Neural progenitor cell (in vitro differentiated cells): ENCODE measurements around the gene PMVK. TPM values are rescaled to one million over a fixed set of nuclear protein-coding genes. Genes with fewer than 3 reads are reported as not detected.
A peak's percentile ranks its signal among the peaks of the same experiment; 100 is the strongest.
"Not testable (repeated sequence)": the region's sequence is repeated elsewhere in the genome, so short reads cannot be mapped to it uniquely, and the experiment has no call there.

Experiments used
- DNase-seq: peaks from one replicate; pipeline ENCODE4 v3.0.0-alpha.2; 2016; ENCODE audit warnings: low spot score
- H2AFZ ChIP-seq: fragments of 200-600 bp; sonication (generic); replicated peaks from 2 replicates; pipeline ENCODE4 v1.6.1; 2016; ENCODE audit warnings: antibody characterized with exemption
- H3F3A ChIP-seq: fragments of 200-600 bp; sonication (generic); 2 replicates; pipeline ENCODE4 v1.6.1; 2016; ENCODE audit warnings: antibody characterized with exemption, low read depth
- H3K27ac ChIP-seq: fragments of 200-600 bp; sonication (generic); 2 replicates; pipeline ENCODE4 v1.5.1; 2016; ENCODE audit warnings: mild to moderate bottlenecking
- H3K27me3 ChIP-seq: fragments of 200-600 bp; sonication (generic); 2 replicates; pipeline ENCODE4 v1.6.1; 2016; ENCODE audit warnings: mild to moderate bottlenecking, moderate library complexity
- H3K36me3 ChIP-seq: fragments of 200-600 bp; sonication (generic); 2 replicates; pipeline ENCODE4 v1.5.1; 2016
- H3K4me1 ChIP-seq: fragments of 200-600 bp; sonication (generic); 2 replicates; pipeline ENCODE4 v1.6.1; 2016; ENCODE audit warnings: mixed run types
- H3K4me2 ChIP-seq: fragments of 200-600 bp; sonication (generic); 2 replicates; pipeline ENCODE4 v1.6.1; 2016
- H3K4me3 ChIP-seq: fragments of 200-600 bp; sonication (generic); 2 replicates; pipeline ENCODE4 v1.5.1; 2016
- H3K79me2 ChIP-seq: fragments of 200-600 bp; sonication (generic); 2 replicates; pipeline ENCODE4 v1.6.1; 2016; ENCODE audit warnings: low read depth
- H3K9ac ChIP-seq: fragments of 200-600 bp; sonication (generic); 2 replicates; pipeline ENCODE4 v1.6.1; 2016
- H3K9me3 ChIP-seq: fragments of 200-600 bp; sonication (generic); 2 replicates; pipeline ENCODE4 v1.5.1; 2016; ENCODE audit warnings: low read depth
- H4K20me1 ChIP-seq: fragments of 200-600 bp; sonication (generic); 2 replicates; pipeline ENCODE4 v1.6.1; 2016; ENCODE audit warnings: low read depth
- H3K27ac Mint-ChIP-seq: 3 replicates; pipeline ENCODE4 v1.8.0; 2021; ENCODE audit warnings: mixed read lengths
- H3K27me3 Mint-ChIP-seq: 2 replicates; pipeline ENCODE4 v1.8.0; 2022; ENCODE audit warnings: low read depth, mild to moderate bottlenecking, inconsistent platforms, moderate library complexity, mixed read lengths; ENCODE audit not compliant: insufficient read depth
- H3K36me3 Mint-ChIP-seq: 3 replicates; pipeline ENCODE4 v1.8.0; 2021; ENCODE audit warnings: mixed read lengths
- H3K4me1 Mint-ChIP-seq: 3 replicates; pipeline ENCODE4 v1.8.0; 2021; ENCODE audit warnings: mixed read lengths
- H3K4me3 Mint-ChIP-seq: 3 replicates; pipeline ENCODE4 v1.8.0; 2021; ENCODE audit warnings: mild to moderate bottlenecking, moderate library complexity, mixed read lengths
- H3K9me3 Mint-ChIP-seq: 3 replicates; pipeline ENCODE4 v1.8.0; 2020; ENCODE audit warnings: mixed read lengths
- EZH2 ChIP-seq: fragments of 200-600 bp; sonication (generic); IDR thresholded peaks from 2 replicates; pipeline ENCODE4 v1.6.1; 2017; ENCODE audit warnings: antibody characterized with exemption, mild to moderate bottlenecking, moderate library complexity
- EZH2phosphoT487 ChIP-seq: fragments of 200-600 bp; sonication (generic); IDR thresholded peaks from 2 replicates; pipeline ENCODE4 v1.6.1; 2017; ENCODE audit warnings: antibody characterized with exemption
- total RNA-seq: library from RNA; depleted of rRNA; stranded (reverse); fragments of >200 nt; gene quantifications from 2 replicates; pipeline ENCODE4 v1.2.3, GENCODE V29; 2015; ENCODE audit warnings: low replicate concordance
- TF ChIP-seq, protein P1 (sequence below): fragments of 200-600 bp; sonication (generic); IDR thresholded peaks from 2 replicates; pipeline ENCODE4 v1.5.1; 2017; ENCODE audit warnings: antibody characterized with exemption, mild to moderate bottlenecking

The PMVK gene
- total RNA-seq, 1 donor from 2014 or later = 4.3 TPM

- Mint-ChIP-seq H3K9me3 (no peaks in the 10 kb centered on the region), H3K36me3 (peaks cover 14% of the 10 kb centered on the region), H3K4me1 (peaks cover 10% of the 10 kb centered on the region), H3K4me3 (no peak overlapping the region), H3K27me3 (peaks cover 4% of the 10 kb centered on the region), H3K27ac (no peak overlapping the region)
- Histone ChIP-seq H3K9ac (peak overlapping the region; percentile 7), H3F3A (peaks cover 39% of the 10 kb centered on the region), H3K36me3 (peaks cover 14% of the 10 kb centered on the region), H3K4me2 (peak overlapping the region; percentile 80), H3K4me3 (peak overlapping the region; percentile 87), H3K9me3 (no peaks in the 10 kb centered on the region), H4K20me1 (peaks cover 10% of the 10 kb centered on the region), H3K27ac (no peak overlapping the region), H3K79me2 (peaks cover 92% of the 10 kb centered on the region), H2AFZ (no peak overlapping the region), H3K27me3 (no peaks in the 10 kb centered on the region), H3K4me1 (peaks cover 15% of the 10 kb centered on the region)
- TF ChIP-seq EZH2 = no peak
- TF ChIP-seq, protein P1, sequence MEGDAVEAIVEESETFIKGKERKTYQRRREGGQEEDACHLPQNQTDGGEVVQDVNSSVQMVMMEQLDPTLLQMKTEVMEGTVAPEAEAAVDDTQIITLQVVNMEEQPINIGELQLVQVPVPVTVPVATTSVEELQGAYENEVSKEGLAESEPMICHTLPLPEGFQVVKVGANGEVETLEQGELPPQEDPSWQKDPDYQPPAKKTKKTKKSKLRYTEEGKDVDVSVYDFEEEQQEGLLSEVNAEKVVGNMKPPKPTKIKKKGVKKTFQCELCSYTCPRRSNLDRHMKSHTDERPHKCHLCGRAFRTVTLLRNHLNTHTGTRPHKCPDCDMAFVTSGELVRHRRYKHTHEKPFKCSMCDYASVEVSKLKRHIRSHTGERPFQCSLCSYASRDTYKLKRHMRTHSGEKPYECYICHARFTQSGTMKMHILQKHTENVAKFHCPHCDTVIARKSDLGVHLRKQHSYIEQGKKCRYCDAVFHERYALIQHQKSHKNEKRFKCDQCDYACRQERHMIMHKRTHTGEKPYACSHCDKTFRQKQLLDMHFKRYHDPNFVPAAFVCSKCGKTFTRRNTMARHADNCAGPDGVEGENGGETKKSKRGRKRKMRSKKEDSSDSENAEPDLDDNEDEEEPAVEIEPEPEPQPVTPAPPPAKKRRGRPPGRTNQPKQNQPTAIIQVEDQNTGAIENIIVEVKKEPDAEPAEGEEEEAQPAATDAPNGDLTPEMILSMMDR = no peak
- TF ChIP-seq EZH2phosphoT487 = no peak
- no peak for DNase-seq
These were observed 45.8 kb upstream of the PMVK start for GRCh38 chr1:154982341-154982740.

DNA sequence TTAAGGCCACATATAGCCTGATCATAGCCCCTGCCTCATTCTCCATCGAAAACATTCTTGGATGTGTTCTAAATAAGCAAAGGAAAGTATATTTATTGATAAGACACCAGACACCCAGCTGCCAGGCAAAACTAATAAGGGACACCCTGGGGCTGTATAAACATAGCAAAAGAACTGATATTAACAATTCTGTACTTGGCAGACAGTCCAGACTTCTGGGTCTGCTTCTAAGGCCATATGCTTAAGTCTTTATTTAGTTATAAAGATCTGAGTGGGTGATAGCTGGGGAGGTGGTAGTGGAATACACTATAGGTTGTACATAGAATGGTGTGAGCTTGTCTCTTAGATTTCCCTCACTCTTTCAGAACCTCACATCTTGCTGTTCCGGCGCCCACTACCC lies 41.8 kb upstream of the PMVK start:
- peaks cover 6% of the 10 kb centered on the region for H3K4me1 Mint-ChIP-seq
- H3K79me2 ChIP-seq = peaks cover 78% of the 10 kb centered on the region
- peaks cover 16% of the 10 kb centered on the region for H3K4me1 ChIP-seq
- H2AFZ ChIP-seq = no peak overlapping the region
- TF ChIP-seq, protein P1 = no peak
- no peak for TF ChIP-seq EZH2
- TF ChIP-seq EZH2phosphoT487 = no peak
- H3K27ac ChIP-seq = no peak overlapping the region
- H3K36me3 Mint-ChIP-seq = peaks cover 14% of the 10 kb centered on the region
- H3K27me3 ChIP-seq = no peaks in the 10 kb centered on the region
- no peak overlapping the region for H3K27ac Mint-ChIP-seq
- no peak for DNase-seq
- peaks cover 25% of the 10 kb centered on the region for H4K20me1 ChIP-seq
- H3K27me3 Mint-ChIP-seq = peaks cover 2% of the 10 kb centered on the region
- H3K4me2 ChIP-seq = no peak overlapping the region
- H3F3A ChIP-seq = peaks cover 53% of the 10 kb centered on the region
- H3K4me3 ChIP-seq = no peak overlapping the region
- H3K9me3 ChIP-seq = no peaks in the 10 kb centered on the region
- no peak overlapping the region for H3K9ac ChIP-seq
- peaks cover 14% of the 10 kb centered on the region for H3K36me3 ChIP-seq
- H3K9me3 Mint-ChIP-seq = no peaks in the 10 kb centered on the region
- no peak overlapping the region for H3K4me3 Mint-ChIP-seq

DNA sequence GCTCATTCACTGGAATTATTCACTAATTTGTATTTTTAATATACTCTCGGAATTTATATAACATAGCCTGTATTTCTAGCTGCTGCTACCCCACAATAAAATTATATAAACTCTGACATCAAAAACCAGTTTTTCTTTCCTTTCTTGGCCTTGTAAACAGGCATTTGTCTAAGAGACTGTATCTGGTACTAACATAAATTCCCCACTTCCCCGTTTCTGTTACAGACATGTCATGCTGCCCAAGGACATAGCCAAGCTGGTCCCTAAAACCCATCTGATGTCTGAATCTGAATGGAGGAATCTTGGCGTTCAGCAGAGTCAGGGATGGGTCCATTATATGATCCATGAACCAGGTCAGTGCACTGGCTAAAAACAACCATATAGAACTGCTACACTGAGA lies 41.2 kb upstream of the PMVK start:
- Histone ChIP-seq H3K27ac (peak overlapping the region; percentile 14), H3K36me3 (peaks cover 14% of the 10 kb centered on the region), H3K79me2 (peaks cover 78% of the 10 kb centered on the region), H3K4me1 (peaks cover 20% of the 10 kb centered on the region), H3F3A (peaks cover 56% of the 10 kb centered on the region), H4K20me1 (peaks cover 25% of the 10 kb centered on the region)
- H3K4me3 Mint-ChIP-seq = peak overlapping the region; percentile 49
- H3K4me2 ChIP-seq, H3K27ac Mint-ChIP-seq, H2AFZ ChIP-seq, H3K27me3 ChIP-seq, DNase-seq, H3K4me1 Mint-ChIP-seq, H3K9ac ChIP-seq, H3K27me3 Mint-ChIP-seq, H3K9me3 ChIP-seq, H3K4me3 ChIP-seq, H3K9me3 Mint-ChIP-seq: not testable (repeated sequence)
- H3K36me3 Mint-ChIP-seq = peaks cover 14% of the 10 kb centered on the region

DNA sequence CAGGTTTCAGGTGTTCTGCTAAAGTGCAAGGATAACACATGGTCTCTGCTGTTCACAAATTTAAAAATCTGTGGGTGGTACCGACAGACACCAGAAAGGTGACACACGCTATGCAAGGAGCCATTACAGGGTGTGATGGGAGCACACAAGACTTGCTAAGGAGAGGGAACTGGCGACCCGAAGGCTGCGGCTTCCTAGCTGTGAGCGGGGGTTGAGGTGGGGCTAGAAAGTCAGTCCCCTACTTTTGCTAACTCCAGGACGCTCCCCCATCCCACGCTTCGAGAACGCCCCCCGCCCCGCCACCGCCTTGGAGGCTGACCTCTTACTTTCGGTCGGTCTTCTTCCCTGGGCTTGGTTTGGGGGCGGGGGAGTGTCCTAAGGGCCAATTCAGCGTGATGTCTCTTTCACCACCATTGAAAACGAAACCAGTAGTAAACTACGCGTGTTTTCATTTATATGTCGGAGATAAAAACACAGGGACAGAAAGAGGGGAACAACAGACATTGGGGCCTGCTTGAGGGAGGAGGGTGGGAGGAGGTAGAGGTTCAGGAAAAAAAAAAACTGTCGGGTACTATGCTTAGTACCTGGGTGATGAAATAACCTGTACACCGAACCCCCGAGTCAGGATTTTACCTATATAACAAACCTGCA lies 39.0 kb upstream of the PMVK start:
- peaks cover 29% of the 10 kb centered on the region for H3K4me1 ChIP-seq
- peaks cover 26% of the 10 kb centered on the region for H3K4me1 Mint-ChIP-seq
- H3K9ac ChIP-seq = peak overlapping the region; percentile 28
- H3F3A ChIP-seq = peaks cover 56% of the 10 kb centered on the region
- H3K79me2 ChIP-seq = peaks cover 68% of the 10 kb centered on the region
- no peaks in the 10 kb centered on the region for H3K27me3 ChIP-seq
- H3K27ac Mint-ChIP-seq = no peak overlapping the region
- H3K27ac ChIP-seq = peak overlapping the region; percentile 85
- H3K4me3 Mint-ChIP-seq = no peak overlapping the region
- no peaks in the 10 kb centered on the region for H3K9me3 ChIP-seq
- peak overlapping the region; percentile 84 for H3K4me2 ChIP-seq
- H3K9me3 Mint-ChIP-seq = no peaks in the 10 kb centered on the region
- peak overlapping the region; percentile 64 for H3K4me3 ChIP-seq
- no peak overlapping the region for H2AFZ ChIP-seq
- H3K36me3 ChIP-seq = peaks cover 14% of the 10 kb centered on the region
- peaks cover 12% of the 10 kb centered on the region for H3K36me3 Mint-ChIP-seq
- DNase-seq = peak; percentile 64
- TF ChIP-seq, protein P1 = no peak
- TF ChIP-seq EZH2 = no peak
- no peak for TF ChIP-seq EZH2phosphoT487
- H3K27me3 Mint-ChIP-seq = peaks cover 4% of the 10 kb centered on the region
- peaks cover 25% of the 10 kb centered on the region for H4K20me1 ChIP-seq
